H1 (cell line): ENCODE data around the gene THOP1. TPM values are rescaled to one million over a fixed set of nuclear protein-coding genes. Genes with fewer than 3 reads are reported as not detected.

Experiments
- CTCF ChIA-PET: fragments of 300-600 bp; sonication (Branson Sonifier 250); formaldehyde crosslinking; loops from one replicate; lab custom pipeline; 2021; ENCODE audit not compliant: partially characterized antibody; lab: Charles Lee
- POLR2A ChIA-PET: fragments of 300-600 bp; sonication (Branson Sonifier 250); formaldehyde crosslinking; loops from one replicate; lab custom pipeline; 2021; ENCODE audit warnings: inconsistent platforms; ENCODE audit not compliant: partially characterized antibody; lab: Charles Lee
- DNase-seq, 2 experiments: peaks; one replicate each; pipeline versions ENCODE4 v3.0.0 to v3.0.0-alpha.2; 2010 to 2022; ENCODE audit warnings: low spot score in 2 of 2, low read depth in 1 of 2, mixed read lengths in 1 of 2
- FAIRE-seq: peaks from 2 replicates; lab custom pipeline; 2011; peaks lifted over from hg19 to GRCh38; lab: Jason Lieb, UNC
- H2AFZ ChIP-seq: 2 replicates; pipeline ENCODE4 v1.8.1; 2012; ENCODE audit warnings: low read length, inconsistent platforms
- H2AK5ac ChIP-seq: 2 replicates; pipeline ENCODE4 v1.6.1; 2013; ENCODE audit warnings: low read depth, low read length
- H2BK120ac ChIP-seq: replicated peaks from 2 replicates; pipeline ENCODE3; 2013; ENCODE audit warnings: low read depth, low read length, inconsistent platforms
- H2BK12ac ChIP-seq: 2 replicates; pipeline ENCODE4 v1.6.1; 2013; ENCODE audit warnings: low read depth, low read length
- H2BK15ac ChIP-seq: 2 replicates; pipeline ENCODE4 v1.6.1; 2013; ENCODE audit warnings: low read length
- H2BK20ac ChIP-seq: 2 replicates; pipeline ENCODE4 v1.6.1; 2013; ENCODE audit warnings: low read length
- H2BK5ac ChIP-seq: 2 replicates; pipeline ENCODE4 v1.6.1; 2013; ENCODE audit warnings: low read depth, low read length
- H3K14ac ChIP-seq: 2 replicates; pipeline ENCODE4 v1.6.1; 2013; ENCODE audit warnings: inconsistent platforms; ENCODE audit not compliant: insufficient read length
- H3K18ac ChIP-seq: 2 replicates; pipeline ENCODE4 v1.6.1; 2013; ENCODE audit warnings: low read length; ENCODE audit errors: extremely low read depth
- H3K23ac ChIP-seq: 2 replicates; pipeline ENCODE4 v1.6.1; 2013; ENCODE audit warnings: inconsistent platforms; ENCODE audit not compliant: insufficient read length
- H3K23me2 ChIP-seq: 2 replicates; pipeline ENCODE4 v1.6.1; 2013; ENCODE audit warnings: low read depth, low read length
- H3K27ac ChIP-seq: 2 replicates; pipeline ENCODE4 v1.6.1; 2011; ENCODE audit warnings: low read depth, low read length, inconsistent platforms
- H3K27me3 ChIP-seq, 4 experiments: replicated peaks in 1 of 4; 1 replicate in 1 of 4; 2 replicates in 3 of 4; pipeline versions ENCODE4 v1.6.1 to v1.8.1; 2011 to 2013; ENCODE audit warnings: low read length in 3 of 4, mild to moderate bottlenecking in 3 of 4, inconsistent platforms in 2 of 4, mixed read lengths in 2 of 4, moderate library complexity in 1 of 4; ENCODE audit not compliant: control insufficient read depth in 3 of 4, insufficient read depth in 3 of 4; ENCODE audit errors: extremely low read depth in 1 of 4
- H3K36me3 ChIP-seq, 4 experiments: 2 replicates each; pipeline versions ENCODE4 v1.6.1 to v1.8.1; 2011 to 2013; ENCODE audit warnings: mild to moderate bottlenecking in 4 of 4, low read length in 3 of 4, moderate library complexity in 2 of 4, control low read depth in 1 of 4, inconsistent platforms in 1 of 4; ENCODE audit not compliant: insufficient read depth in 4 of 4, control insufficient read depth in 2 of 4
- H3K4ac ChIP-seq: replicated peaks from 2 replicates; pipeline ENCODE3; 2013; ENCODE audit warnings: low read length, low read depth, mixed read lengths, inconsistent platforms; ENCODE audit not compliant: insufficient read length
- H3K4me1 ChIP-seq, 4 experiments: replicated peaks in 1 of 4; 1 replicate in 1 of 4; 2 replicates in 3 of 4; pipeline versions ENCODE4 v1.6.1 to v1.8.1; 2011 to 2013; ENCODE audit warnings: low read length in 3 of 4, inconsistent platforms in 2 of 4, mixed read lengths in 1 of 4; ENCODE audit not compliant: insufficient read depth in 4 of 4, control insufficient read depth in 3 of 4
- H3K4me2 ChIP-seq, 2 experiments: 2 replicates each; pipeline versions ENCODE4 v1.6.1 to v1.8.1; 2011 to 2013; ENCODE audit warnings: low read depth in 2 of 2, low read length in 2 of 2, control low read depth in 1 of 2, inconsistent platforms in 1 of 2, mild to moderate bottlenecking in 1 of 2; ENCODE audit not compliant: insufficient read depth in 1 of 2
- H3K4me3 ChIP-seq, 4 experiments: fragments of 200-600, 300-600 bp in 1 of 4; sonication (generic), shearing (Covaris generic), sonication (Bioruptor Twin) in 1 of 4; 2 replicates each; pipeline versions ENCODE4 v1.5.1 to v1.8.1; 2011 to 2016; ENCODE audit warnings: low read length in 4 of 4, low read depth in 3 of 4, control low read depth in 2 of 4, inconsistent platforms in 2 of 4, mild to moderate bottlenecking in 2 of 4, mixed read lengths in 1 of 4, moderate library complexity in 1 of 4; ENCODE audit not compliant: insufficient read depth in 2 of 4; ENCODE audit errors: extremely low read depth in 1 of 4
- H3K56ac ChIP-seq: replicated peaks from 2 replicates; pipeline ENCODE3; 2013; ENCODE audit warnings: low read depth, mild to moderate bottlenecking, mixed read lengths, low read length, inconsistent platforms; ENCODE audit not compliant: insufficient read length
- H3K79me1 ChIP-seq: 2 replicates; pipeline ENCODE4 v1.6.1; 2013; ENCODE audit warnings: low read depth, low read length, control low read depth
- H3K79me2 ChIP-seq, 2 experiments: 2 replicates each; pipeline versions ENCODE4 v1.6.1 to v1.8.1; 2012 to 2013; ENCODE audit warnings: low read length in 2 of 2, mild to moderate bottlenecking in 2 of 2, inconsistent platforms in 1 of 2; ENCODE audit not compliant: insufficient read depth in 2 of 2, control insufficient read depth in 1 of 2
- H3K9ac ChIP-seq, 4 experiments: replicated peaks in 1 of 4; 1 replicate in 1 of 4; 2 replicates in 3 of 4; pipeline versions ENCODE4 v1.6.1 to v1.8.1; 2011 to 2013; ENCODE audit warnings: low read depth in 3 of 4, low read length in 3 of 4, control low read depth in 2 of 4, mild to moderate bottlenecking in 2 of 4, moderate library complexity in 2 of 4, inconsistent platforms in 1 of 4; ENCODE audit errors: extremely low read depth in 1 of 4
- H3K9me3 ChIP-seq, 2 experiments: 2 replicates each; pipeline versions ENCODE4 v1.6.1 to v1.8.1; 2012 to 2013; ENCODE audit warnings: mild to moderate bottlenecking in 2 of 2, moderate library complexity in 2 of 2, control low read depth in 1 of 2, inconsistent platforms in 1 of 2, low read depth in 1 of 2, low read length in 1 of 2, mixed read lengths in 1 of 2; ENCODE audit not compliant: insufficient read depth in 2 of 2
- H4K20me1 ChIP-seq, 2 experiments: replicated peaks in 1 of 2; 2 replicates each; pipeline versions ENCODE3 to v1.8.1; 2011 to 2013; ENCODE audit warnings: inconsistent platforms in 2 of 2, low read length in 2 of 2, mild to moderate bottlenecking in 1 of 2; ENCODE audit not compliant: insufficient read depth in 2 of 2, control insufficient read depth in 1 of 2
- H4K5ac ChIP-seq: 2 replicates; pipeline ENCODE4 v1.6.1; 2013; ENCODE audit warnings: low read length, low read depth, mixed read lengths, inconsistent platforms; ENCODE audit not compliant: insufficient read length
- H4K8ac ChIP-seq: 2 replicates; pipeline ENCODE4 v1.8.0; 2013; ENCODE audit warnings: mild to moderate bottlenecking, moderate library complexity, low read length, inconsistent platforms; ENCODE audit not compliant: insufficient read depth; ENCODE audit errors: extremely low read depth
- H4K91ac ChIP-seq: replicated peaks from 2 replicates; pipeline ENCODE3; 2013; ENCODE audit warnings: low read length, mixed read lengths, inconsistent platforms; ENCODE audit not compliant: insufficient read length
- CBX5 ChIP-seq: fragments of 300-800, 300-1000 bp; sonication (generic); IDR thresholded peaks from 2 replicates; pipeline ENCODE4 v1.7.1; 2016; ENCODE audit warnings: antibody characterized with exemption, low read length, low read depth
- CHD1 ChIP-seq: IDR thresholded peaks from 2 replicates; pipeline ENCODE4 v1.6.1; 2012; ENCODE audit warnings: low read depth, low read length, improper control_type of control experiment
- FOSL1 ChIP-seq: IDR thresholded peaks from 2 replicates; pipeline ENCODE4 v1.6.1; 2011; ENCODE audit warnings: mild to moderate bottlenecking, low read depth, low read length, moderate library complexity; ENCODE audit not compliant: insufficient read depth
- GTF2F1 ChIP-seq: IDR thresholded peaks from 2 replicates; pipeline ENCODE4 v1.6.1; 2012; ENCODE audit warnings: low read depth, low read length, improper control_type of control experiment, borderline replicate concordance
- NANOG ChIP-seq: IDR thresholded peaks from 2 replicates; pipeline ENCODE4 v1.6.1; 2011; ENCODE audit warnings: low read length, low read depth, mild to moderate bottlenecking, inconsistent platforms; ENCODE audit not compliant: insufficient read depth, poor library complexity, severe bottlenecking
- PHF8 ChIP-seq: fragments of 200-600 bp; sonication (generic); conservative IDR thresholded peaks from 2 replicates; pipeline ENCODE4 v1.7.1; 2012; ENCODE audit warnings: low read depth, mild to moderate bottlenecking, inconsistent platforms, low read length, moderate library complexity
- POU5F1 ChIP-seq: IDR thresholded peaks from 2 replicates; pipeline ENCODE4 v1.6.1; 2011; ENCODE audit warnings: low read depth, mild to moderate bottlenecking, low read length, moderate library complexity
- RAD21 ChIP-seq, 2 experiments: IDR thresholded peaks in 1 of 2; conservative IDR thresholded peaks in 1 of 2; 2 replicates each; pipeline ENCODE4 v1.6.1; 2011; ENCODE audit warnings: low read depth in 2 of 2, low read length in 2 of 2, improper control_type of control experiment in 1 of 2, inconsistent platforms in 1 of 2, mild to moderate bottlenecking in 1 of 2, moderate library complexity in 1 of 2
- RBBP5 ChIP-seq: IDR thresholded peaks from 2 replicates; pipeline ENCODE4 v1.7.1; 2012; ENCODE audit warnings: low read depth, mild to moderate bottlenecking, inconsistent platforms, low read length, moderate library complexity, borderline replicate concordance
- RNF2 ChIP-seq: fragments of 200-900, 300-1000 bp; sonication (generic); IDR thresholded peaks from 2 replicates; pipeline ENCODE4 v1.7.1; 2016; ENCODE audit warnings: borderline replicate concordance, low read depth, mild to moderate bottlenecking, antibody characterized with exemption, low read length; ENCODE audit not compliant: poor library complexity, severe bottlenecking; ENCODE audit errors: missing control alignments
- SIN3A ChIP-seq, 2 experiments: IDR thresholded peaks in 1 of 2; conservative IDR thresholded peaks in 1 of 2; 2 replicates each; pipeline ENCODE4 v1.6.1; 2011 to 2012; ENCODE audit warnings: low read length in 2 of 2, improper control_type of control experiment in 1 of 2, low read depth in 1 of 2, mild to moderate bottlenecking in 1 of 2
- SP2 ChIP-seq: IDR thresholded peaks from 2 replicates; pipeline ENCODE4 v1.6.1; 2012; ENCODE audit warnings: mild to moderate bottlenecking, low read length, inconsistent platforms
- SP4 ChIP-seq: IDR thresholded peaks from 2 replicates; pipeline ENCODE4 v1.6.1; 2012; ENCODE audit warnings: low read length, inconsistent platforms
- TEAD4 ChIP-seq: IDR thresholded peaks from 2 replicates; pipeline ENCODE4 v1.6.1; 2012; ENCODE audit warnings: low read depth, low read length, inconsistent platforms, mixed read lengths
- WGBS, 2 experiments: shearing (Covaris generic) in 1 of 2; methylation state at CpG; one replicate each; pipeline versions ENCODE4 v1.1.6 to v1.1.7; 2013 to 2015; ENCODE audit warnings: low lambda C conversion rate in 2 of 2, mixed read lengths in 2 of 2, inconsistent platforms in 1 of 2, low coverage in 1 of 2, missing lambda C conversion rate in 1 of 2; ENCODE audit not compliant: insufficient replicate concordance in 2 of 2, insufficient coverage in 1 of 2, insufficient read length in 1 of 2; ENCODE audit errors: extremely low coverage in 1 of 2, missing lambda C conversion rate in 1 of 2; 5-methylcytosine and 5-hydroxymethylcytosine counted together
- polyA plus RNA-seq, 7 experiments: library from polyadenylated mRNA; depleted of rRNA in 3 of 7; stranded (reverse) in 5 of 7; unstranded in 2 of 7; fragments of >200 nt in 5 of 7; fragments of 200-250 nt in 2 of 7; gene quantifications; 1 replicate in 5 of 7; 2 replicates in 1 of 7; 4 replicates in 1 of 7; pipeline versions ENCODE4 v1.2.1 to v1.2.3, GENCODE V29; 2011 to 2013; ENCODE audit warnings: missing spikeins in 2 of 7, mixed read lengths in 2 of 7
- total RNA-seq: library from RNA; stranded (reverse); fragmentation: NEBNext Ultra II Directional; extraction: Animal tissue kit (Norgen Biotek cat#: 25700); gene quantifications from 2 replicates; pipeline ENCODE4 v1.2.1, GENCODE V29; 2021

THOP1 gene
- total and polyA plus RNA-seq, 2 of the 8 experiments (the other 6 are each of a cell fraction or from before 2014, with no cell fraction given), result 136 to 159 TPM

DNA sequence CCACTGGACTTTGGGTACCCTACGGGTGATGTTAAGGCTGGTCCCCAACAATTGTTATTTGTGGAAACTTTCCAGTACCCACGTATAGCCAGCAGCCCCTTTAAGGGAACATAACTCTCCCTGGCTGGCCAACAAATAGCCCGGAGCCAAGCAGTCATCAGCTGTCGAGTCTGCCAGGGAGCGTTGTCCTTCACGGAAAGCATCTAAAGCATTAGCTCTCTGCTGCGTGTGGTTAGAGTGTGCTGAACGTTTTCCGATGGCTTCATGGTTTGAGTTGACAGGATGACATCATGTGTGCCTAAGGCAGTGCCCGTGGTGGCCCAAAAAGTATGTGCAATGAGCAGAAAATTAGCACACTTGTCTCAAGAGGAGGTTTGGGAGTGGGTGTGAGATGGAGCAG lies 78.5 kb downstream of the THOP1 start:
- POLR2A ChIA-PET, result no interaction called here
- no peaks in the 10 kb centered on the region for H3K36me3 ChIP-seq
- no peak for TF ChIP-seq NANOG
- no peak for TF ChIP-seq GTF2F1
- no peak for TF ChIP-seq RNF2
- no peak for TF ChIP-seq TEAD4
- no peak for TF ChIP-seq PHF8
- TF ChIP-seq FOSL1, result no peak
- TF ChIP-seq SP2, result no peak
- no peak for TF ChIP-seq CHD1
- no peak for TF ChIP-seq RAD21 (IDR thresholded peaks at IDR 0.05 in 1 of 2, conservative IDR thresholded peaks at IDR 0.05 in 1 of 2; ENCODE audit: low read depth in 2 of 2, low read length in 2 of 2)
- TF ChIP-seq CBX5, result no peak
- no peak for TF ChIP-seq POU5F1
- no peak for TF ChIP-seq SP4
- TF ChIP-seq RBBP5, result no peak
- TF ChIP-seq SIN3A (conservative IDR thresholded peaks at IDR 0.05 in 1 of 2, IDR thresholded peaks at IDR 0.05 in 1 of 2; ENCODE audit: low read depth in 1 of 2, low read length in 2 of 2), result no peak

More for the DNA sequence above, 78.5 kb downstream of the THOP1 start:
- CTCF ChIA-PET, result interaction anchor here (1.4 kb wide), 1 partner anchor 262 kb away, joined by 3 read pairs; no protein-coding TSS in a partner anchor
- H3K4me3 ChIP-seq, result no peak overlapping the region
- H3K23me2 ChIP-seq, result no peaks in the 10 kb centered on the region
- H3K4ac ChIP-seq, result no peak overlapping the region
- H3K14ac ChIP-seq, result no peak overlapping the region
- H3K9me3 ChIP-seq, result peaks cover 38 to 78% of the 10 kb centered on the region in 2 experiments
- no peak overlapping the region for H3K56ac ChIP-seq
- no peak overlapping the region for H2AFZ ChIP-seq
- 79% methylated on average over 10 of the region's 10 CpGs; no CpG with 5 or more reads in 1 of the 2 experiments for WGBS, 2 experiments
- no peak overlapping the region for H2BK5ac ChIP-seq
- no peaks in the 10 kb centered on the region for H3K4me1 ChIP-seq
- H3K18ac ChIP-seq, result no peak overlapping the region
- no peak for DNase-seq
- no peak overlapping the region for H4K8ac ChIP-seq
- no peaks in the 10 kb centered on the region for H3K79me2 ChIP-seq
- no peak overlapping the region for H2BK15ac ChIP-seq
- no peak overlapping the region for H2BK120ac ChIP-seq
- no peak overlapping the region for H3K23ac ChIP-seq
- H3K27ac ChIP-seq, result no peak overlapping the region
- no peak overlapping the region for H2AK5ac ChIP-seq
- H4K20me1 ChIP-seq, result no peaks in the 10 kb centered on the region
- no peaks in the 10 kb centered on the region for H3K27me3 ChIP-seq
- H2BK12ac ChIP-seq, result no peak overlapping the region
- H3K4me2 ChIP-seq, result no peak overlapping the region
- no peak overlapping the region for H3K9ac ChIP-seq
- H2BK20ac ChIP-seq, result no peak overlapping the region
- no peak for FAIRE-seq
- H4K5ac ChIP-seq, result no peak overlapping the region
- no peak overlapping the region for H4K91ac ChIP-seq
- H3K79me1 ChIP-seq, result no peaks in the 10 kb centered on the region
